Ishikawa (cell line): Measurements from ENCODE around the gene WIPF1.

Experiments used
- CEBPB ChIP-seq: IDR thresholded peaks from 2 replicates; pipeline ENCODE4 v1.6.1; 2012
- CREB1 ChIP-seq: IDR thresholded peaks from 2 replicates; pipeline ENCODE4 v1.6.1; 2012; ENCODE audit warnings: low read depth
- EGR1 ChIP-seq: IDR thresholded peaks from 2 replicates; pipeline ENCODE4 v1.6.1; 2012
- EP300 ChIP-seq: IDR thresholded peaks from 2 replicates; pipeline ENCODE4 v1.6.1; 2012; ENCODE audit warnings: borderline replicate concordance
- FOXM1 ChIP-seq: IDR thresholded peaks from 2 replicates; pipeline ENCODE4 v1.6.1; 2012; ENCODE audit warnings: low read depth, borderline replicate concordance
- NFIC ChIP-seq: IDR thresholded peaks from 2 replicates; pipeline ENCODE4 v1.6.1; 2012
- RAD21 ChIP-seq: IDR thresholded peaks from 2 replicates; pipeline ENCODE4 v1.6.1; 2012; ENCODE audit warnings: low read depth
- REST ChIP-seq: IDR thresholded peaks from 2 replicates; pipeline ENCODE4 v1.6.1; 2012; ENCODE audit warnings: low read depth, mild to moderate bottlenecking
- TAF1 ChIP-seq: IDR thresholded peaks from 2 replicates; pipeline ENCODE4 v1.6.1; 2012; ENCODE audit warnings: low read depth, mild to moderate bottlenecking
- TCF12 ChIP-seq: IDR thresholded peaks from 2 replicates; pipeline ENCODE4 v1.6.1; 2012; ENCODE audit warnings: low read depth
- TEAD4 ChIP-seq: IDR thresholded peaks from 2 replicates; pipeline ENCODE4 v1.6.1; 2012
- USF1 ChIP-seq: IDR thresholded peaks from 2 replicates; pipeline ENCODE4 v1.6.1; 2012
- YY1 ChIP-seq: IDR thresholded peaks from 2 replicates; pipeline ENCODE4 v1.6.1; 2012; ENCODE audit warnings: low read depth
- ZBTB7A ChIP-seq: IDR thresholded peaks from 2 replicates; pipeline ENCODE4 v1.6.1; 2012; ENCODE audit warnings: low read depth
- TF ChIP-seq, protein P1 (sequence below): IDR thresholded peaks from 2 replicates; pipeline ENCODE4 v1.6.1; 2012

Gene WIPF1

GRCh38 chr2:174643356-174643755, 45.8 kb upstream of the WIPF1 start:
- TF ChIP-seq REST: no peak
- TF ChIP-seq TEAD4: no peak
- TF ChIP-seq NFIC: no peak
- TF ChIP-seq CREB1: no peak
- no peak for TF ChIP-seq CEBPB
- TF ChIP-seq, protein P1, sequence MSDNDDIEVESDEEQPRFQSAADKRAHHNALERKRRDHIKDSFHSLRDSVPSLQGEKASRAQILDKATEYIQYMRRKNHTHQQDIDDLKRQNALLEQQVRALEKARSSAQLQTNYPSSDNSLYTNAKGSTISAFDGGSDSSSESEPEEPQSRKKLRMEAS: no peak
- TF ChIP-seq EGR1: no peak
- no peak for TF ChIP-seq USF1
- TF ChIP-seq YY1: no peak
- no peak for TF ChIP-seq ZBTB7A
- no peak for TF ChIP-seq RAD21
- no peak for TF ChIP-seq TAF1
- no peak for TF ChIP-seq FOXM1

DNA sequence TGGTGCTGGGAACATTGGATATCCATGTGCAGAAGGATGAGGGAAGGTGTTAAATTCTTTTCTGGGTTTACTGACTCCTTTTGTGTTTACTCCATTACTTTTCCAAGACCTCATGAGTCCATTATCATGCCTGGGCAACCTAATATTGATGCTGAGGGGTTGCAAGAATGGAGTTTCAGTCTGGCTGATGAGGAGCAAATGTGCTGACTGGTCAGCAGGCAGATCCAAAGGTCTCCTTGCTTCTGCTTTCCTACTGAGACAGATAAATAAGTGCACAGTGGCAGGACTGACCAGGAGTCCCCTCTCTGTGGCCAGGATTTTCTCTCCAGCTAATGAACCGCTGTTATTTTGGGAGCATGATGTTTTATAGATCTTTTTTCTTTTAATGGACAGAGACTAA, 43.6 kb upstream of the WIPF1 start:
- TF ChIP-seq CEBPB (no peak), YY1 (no peak), EP300 (no peak), USF1 (no peak), EGR1 (no peak), REST (no peak), FOXM1 (no peak), TEAD4 (no peak), RAD21 (no peak), TCF12 (no peak), CREB1 (no peak), ZBTB7A (no peak), TAF1 (no peak), NFIC (no peak)
- TF ChIP-seq, protein P1: no peak

- TF ChIP-seq USF1 (no peak), TEAD4 (no peak), ZBTB7A (no peak), TAF1 (no peak), YY1 (no peak)
Observed at GRCh38 chr2:174636987-174637386, 39.4 kb upstream of the WIPF1 start.

DNA sequence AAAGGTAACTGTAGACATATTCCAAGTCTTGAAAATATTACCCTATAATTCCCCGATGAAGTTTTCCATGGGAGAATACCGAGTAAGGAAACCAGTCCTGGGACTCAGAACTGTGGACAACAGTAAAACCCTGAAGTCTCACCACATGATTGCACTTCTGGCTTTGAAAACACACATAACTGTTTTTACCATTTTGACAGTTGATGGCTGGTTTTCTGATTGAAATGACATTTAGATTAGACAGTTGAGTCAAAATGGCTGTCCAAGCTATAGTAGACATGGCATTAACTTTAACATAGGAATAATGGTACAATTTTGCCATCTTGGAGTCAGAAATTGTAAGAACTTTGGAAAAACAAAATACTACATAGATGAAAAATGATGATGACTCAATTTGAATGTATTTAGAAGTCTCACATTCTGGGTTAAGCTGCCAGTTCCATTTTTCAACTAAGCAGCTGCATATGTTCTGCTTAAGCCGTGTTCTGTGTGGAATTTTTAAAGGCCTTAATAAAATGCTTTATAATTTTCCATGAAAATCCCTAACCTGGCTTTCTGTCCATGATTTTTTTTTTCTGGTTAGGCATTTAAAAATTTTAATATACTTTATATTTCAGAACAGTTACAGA, 38.3 kb upstream of the WIPF1 start:
- no peak for TF ChIP-seq TCF12

- TF ChIP-seq FOXM1: no peak
- no peak for TF ChIP-seq USF1
- no peak for TF ChIP-seq ZBTB7A
- TF ChIP-seq TEAD4: no peak
- TF ChIP-seq, protein P1: no peak
- TF ChIP-seq CEBPB: no peak
- TF ChIP-seq RAD21: no peak
Observed at GRCh38 chr2:174635015-174635593, 37.5 kb upstream of the WIPF1 start.
